ENCODE data around the gene CACNA2D3. TPM values are rescaled to one million over a fixed set of nuclear protein-coding genes. Genes with fewer than 3 reads are reported as not detected.

Gene CACNA2D3
- total RNA-seq, 1 donor from 2014 or later = not detected

DNA sequence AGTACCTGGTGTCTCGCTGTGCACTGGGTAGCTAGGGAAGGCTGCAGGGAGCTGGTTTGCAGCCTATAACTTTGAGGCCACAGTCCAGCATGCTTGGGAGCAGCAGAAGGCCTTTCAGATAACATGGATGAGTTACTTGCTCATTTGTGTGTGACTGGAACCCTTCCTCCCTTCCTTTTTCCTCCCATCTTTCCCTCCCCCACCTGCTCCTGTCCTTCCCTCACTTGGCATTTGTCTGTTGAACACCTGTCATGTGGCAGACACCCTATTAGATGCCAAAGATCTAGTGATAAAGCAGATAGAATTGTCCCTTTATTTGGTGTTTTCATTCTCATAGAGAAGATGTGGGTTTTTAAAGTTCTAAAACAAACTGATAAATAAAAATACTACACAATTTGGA is 733.9 kb downstream of the CACNA2D3 start:
- no peaks in the 10 kb centered on the region for H3K9me3 Mint-ChIP-seq (ENCODE audit: low read depth)
- no peak overlapping the region for H3K27ac Mint-ChIP-seq (ENCODE audit: unreplicated experiment)
- TF ChIP-seq, protein P1, sequence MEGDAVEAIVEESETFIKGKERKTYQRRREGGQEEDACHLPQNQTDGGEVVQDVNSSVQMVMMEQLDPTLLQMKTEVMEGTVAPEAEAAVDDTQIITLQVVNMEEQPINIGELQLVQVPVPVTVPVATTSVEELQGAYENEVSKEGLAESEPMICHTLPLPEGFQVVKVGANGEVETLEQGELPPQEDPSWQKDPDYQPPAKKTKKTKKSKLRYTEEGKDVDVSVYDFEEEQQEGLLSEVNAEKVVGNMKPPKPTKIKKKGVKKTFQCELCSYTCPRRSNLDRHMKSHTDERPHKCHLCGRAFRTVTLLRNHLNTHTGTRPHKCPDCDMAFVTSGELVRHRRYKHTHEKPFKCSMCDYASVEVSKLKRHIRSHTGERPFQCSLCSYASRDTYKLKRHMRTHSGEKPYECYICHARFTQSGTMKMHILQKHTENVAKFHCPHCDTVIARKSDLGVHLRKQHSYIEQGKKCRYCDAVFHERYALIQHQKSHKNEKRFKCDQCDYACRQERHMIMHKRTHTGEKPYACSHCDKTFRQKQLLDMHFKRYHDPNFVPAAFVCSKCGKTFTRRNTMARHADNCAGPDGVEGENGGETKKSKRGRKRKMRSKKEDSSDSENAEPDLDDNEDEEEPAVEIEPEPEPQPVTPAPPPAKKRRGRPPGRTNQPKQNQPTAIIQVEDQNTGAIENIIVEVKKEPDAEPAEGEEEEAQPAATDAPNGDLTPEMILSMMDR (IDR thresholded peaks at IDR 0.05) = no peak
- no peak overlapping the region for H3K4me3 Mint-ChIP-seq (ENCODE audit: unreplicated experiment)
- peaks cover 6% of the 10 kb centered on the region for H3K4me1 Mint-ChIP-seq (ENCODE audit: low read depth)
- no peaks in the 10 kb centered on the region for H3K36me3 Mint-ChIP-seq (ENCODE audit: low read depth)
- H3K27me3 Mint-ChIP-seq (ENCODE audit: low read depth) = peaks cover 7% of the 10 kb centered on the region
- DNase-seq (ENCODE audit: low spot score) = no peak

DNA sequence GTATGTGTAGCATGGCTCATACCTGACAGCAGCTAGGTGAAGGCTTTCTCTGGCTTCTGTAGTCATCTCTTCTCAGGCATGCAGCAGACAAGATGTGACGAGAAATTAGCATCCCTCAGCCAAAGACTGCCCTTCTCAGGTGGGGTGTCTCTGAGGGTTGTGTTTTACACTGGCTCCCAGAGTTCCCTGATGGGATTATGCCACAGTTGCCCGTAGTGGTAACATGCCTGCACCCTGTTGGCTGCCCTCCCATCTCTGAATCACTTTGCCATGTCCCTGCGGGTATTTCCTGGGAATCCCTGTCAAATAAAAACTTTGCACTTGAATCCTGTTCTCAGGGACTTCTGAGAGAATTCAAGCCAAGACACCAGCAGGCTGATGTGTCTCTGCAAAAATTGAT is 735.0 kb downstream of the CACNA2D3 start:
- H3K9me3 Mint-ChIP-seq (ENCODE audit: low read depth) = no peaks in the 10 kb centered on the region
- TF ChIP-seq, protein P1 (IDR thresholded peaks at IDR 0.05) = no peak
- H3K4me1 Mint-ChIP-seq (ENCODE audit: low read depth) = peaks cover 6% of the 10 kb centered on the region
- no peak overlapping the region for H3K4me3 Mint-ChIP-seq (ENCODE audit: unreplicated experiment)
- H3K27me3 Mint-ChIP-seq (ENCODE audit: low read depth) = peaks cover 7% of the 10 kb centered on the region
- DNase-seq (ENCODE audit: low spot score) = no peak
- H3K27ac Mint-ChIP-seq (ENCODE audit: unreplicated experiment) = no peak overlapping the region
- no peaks in the 10 kb centered on the region for H3K36me3 Mint-ChIP-seq (ENCODE audit: low read depth)

DNA sequence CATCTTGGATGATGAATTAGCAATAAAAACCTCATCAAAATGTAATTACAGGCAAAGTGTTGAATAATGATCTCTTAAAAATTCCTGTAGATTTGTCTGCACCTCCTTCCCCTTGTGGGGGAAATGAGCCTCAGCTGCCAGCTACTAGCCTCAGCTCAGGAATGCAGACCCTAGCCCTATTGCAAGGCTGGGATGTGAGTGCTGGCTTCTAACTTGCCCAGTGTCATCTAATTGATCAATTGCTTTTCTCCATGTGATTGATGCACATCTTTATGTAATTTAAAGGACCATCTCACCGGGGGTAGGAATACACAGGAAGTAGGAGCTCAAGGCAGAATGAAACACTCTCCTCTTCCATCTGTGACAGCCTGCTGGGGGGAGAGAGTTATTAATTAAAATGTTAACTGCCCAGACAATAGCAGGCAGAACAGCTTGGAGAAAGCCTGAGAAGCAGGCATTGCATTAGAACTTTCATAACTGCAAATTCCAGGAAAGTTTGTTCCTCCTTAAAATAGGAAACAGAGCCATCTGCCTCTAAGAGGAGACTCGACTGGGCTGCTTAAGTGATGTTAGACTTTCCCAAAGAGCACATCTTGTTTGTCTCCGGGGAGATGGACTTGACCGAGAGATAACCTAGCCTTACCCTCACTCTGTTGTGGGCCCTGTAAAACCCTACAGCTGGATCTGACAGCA is 735.9 kb downstream of the CACNA2D3 start:
- TF ChIP-seq, protein P1 (IDR thresholded peaks at IDR 0.05) = no peak
- no peaks in the 10 kb centered on the region for H3K27me3 Mint-ChIP-seq (ENCODE audit: low read depth)
- no peak overlapping the region for H3K4me3 Mint-ChIP-seq (ENCODE audit: unreplicated experiment)
- H3K36me3 Mint-ChIP-seq (ENCODE audit: low read depth) = no peaks in the 10 kb centered on the region
- no peak overlapping the region for H3K27ac Mint-ChIP-seq (ENCODE audit: unreplicated experiment)
- no peaks in the 10 kb centered on the region for H3K9me3 Mint-ChIP-seq (ENCODE audit: low read depth)
- peaks cover 10% of the 10 kb centered on the region for H3K4me1 Mint-ChIP-seq (ENCODE audit: low read depth)
- DNase-seq (ENCODE audit: low spot score) = no peak

DNA sequence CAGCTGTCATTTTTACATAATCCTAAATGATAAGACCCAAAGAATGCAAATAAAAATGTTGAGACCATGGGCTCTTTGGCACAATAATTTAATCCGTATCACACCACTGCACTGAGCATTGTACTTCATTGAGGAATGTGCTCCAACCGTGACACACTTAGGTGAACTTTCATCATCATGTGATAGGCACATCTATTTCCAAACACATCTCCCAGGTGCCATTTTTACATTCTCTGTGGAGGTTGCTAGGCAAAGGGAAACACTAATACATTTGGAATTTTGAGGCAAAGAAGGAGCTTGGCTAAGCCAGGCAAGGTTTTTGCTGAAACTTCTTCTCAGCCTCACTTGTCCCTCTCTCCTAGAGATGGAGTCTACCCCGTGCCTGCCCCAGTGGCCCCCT is 736.8 kb downstream of the CACNA2D3 start:
- TF ChIP-seq, protein P1 (IDR thresholded peaks at IDR 0.05) = no peak
- H3K9me3 Mint-ChIP-seq (ENCODE audit: low read depth) = no peaks in the 10 kb centered on the region
- H3K4me1 Mint-ChIP-seq (ENCODE audit: low read depth) = peaks cover 9% of the 10 kb centered on the region
- H3K36me3 Mint-ChIP-seq (ENCODE audit: low read depth) = no peaks in the 10 kb centered on the region
- H3K4me3 Mint-ChIP-seq (ENCODE audit: unreplicated experiment) = no peak overlapping the region
- DNase-seq (ENCODE audit: low spot score) = no peak
- H3K27me3 Mint-ChIP-seq (ENCODE audit: low read depth) = no peaks in the 10 kb centered on the region
- H3K27ac Mint-ChIP-seq (ENCODE audit: unreplicated experiment) = no peak overlapping the region

DNA sequence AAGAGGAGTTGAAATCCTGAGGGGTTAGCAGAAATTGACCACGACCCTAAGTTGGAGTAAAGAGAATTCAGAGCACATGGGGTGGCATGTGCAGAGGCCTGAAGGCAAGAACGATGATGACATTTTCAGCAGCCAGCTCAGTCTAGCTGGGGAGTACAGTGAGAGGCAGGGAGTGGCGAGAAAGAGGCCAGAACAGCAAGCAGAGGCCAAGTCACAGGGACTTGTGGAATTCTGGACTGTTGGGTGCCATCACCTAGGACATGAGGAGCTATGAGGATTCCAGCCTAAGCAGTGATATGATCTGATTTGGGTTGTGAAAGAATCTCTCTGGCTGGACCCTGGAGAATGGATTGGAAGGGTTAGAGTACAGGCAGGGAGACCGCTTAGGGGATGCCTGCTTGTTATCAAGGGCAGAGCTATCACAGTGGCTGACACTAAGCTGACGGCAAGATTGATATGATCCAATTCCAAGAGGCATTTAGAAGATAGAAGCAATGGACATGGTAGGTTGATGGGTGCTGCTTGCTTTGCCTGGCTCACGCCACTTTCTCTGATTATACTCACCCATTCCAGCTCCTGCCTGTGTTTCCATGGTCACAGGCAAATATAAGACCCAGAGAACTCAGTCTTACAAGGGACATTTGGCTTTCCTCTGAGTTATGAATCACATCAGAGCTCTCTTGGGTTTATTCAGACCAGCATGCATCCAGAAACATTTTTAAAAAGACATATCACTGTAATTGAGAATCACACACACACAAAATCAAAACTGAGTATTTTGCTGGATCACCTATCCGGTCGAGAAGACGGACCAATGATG is 739.1 kb downstream of the CACNA2D3 start:
- H3K4me1 Mint-ChIP-seq (ENCODE audit: low read depth) = peaks cover 8% of the 10 kb centered on the region
- no peaks in the 10 kb centered on the region for H3K27me3 Mint-ChIP-seq (ENCODE audit: low read depth)
- H3K9me3 Mint-ChIP-seq (ENCODE audit: low read depth) = no peaks in the 10 kb centered on the region
- no peaks in the 10 kb centered on the region for H3K36me3 Mint-ChIP-seq (ENCODE audit: low read depth)
- DNase-seq (ENCODE audit: low spot score) = no peak
- H3K27ac Mint-ChIP-seq (ENCODE audit: unreplicated experiment) = no peak overlapping the region
- H3K4me3 Mint-ChIP-seq (ENCODE audit: unreplicated experiment) = no peak overlapping the region
- TF ChIP-seq, protein P1 (IDR thresholded peaks at IDR 0.05) = no peak

Measured in chondrocyte (in vitro differentiated cells).